Measurements from ENCODE around the gene NRXN2.
A peak's percentile ranks its signal among the peaks of the same experiment; 100 is the strongest.

Gene NRXN2

GRCh38 chr11:64759131-64759721, 36.2 kb upstream of the NRXN2 start:
- DNase-seq (ENCODE audit: low read depth in 2 of 2) = no peak

DNA sequence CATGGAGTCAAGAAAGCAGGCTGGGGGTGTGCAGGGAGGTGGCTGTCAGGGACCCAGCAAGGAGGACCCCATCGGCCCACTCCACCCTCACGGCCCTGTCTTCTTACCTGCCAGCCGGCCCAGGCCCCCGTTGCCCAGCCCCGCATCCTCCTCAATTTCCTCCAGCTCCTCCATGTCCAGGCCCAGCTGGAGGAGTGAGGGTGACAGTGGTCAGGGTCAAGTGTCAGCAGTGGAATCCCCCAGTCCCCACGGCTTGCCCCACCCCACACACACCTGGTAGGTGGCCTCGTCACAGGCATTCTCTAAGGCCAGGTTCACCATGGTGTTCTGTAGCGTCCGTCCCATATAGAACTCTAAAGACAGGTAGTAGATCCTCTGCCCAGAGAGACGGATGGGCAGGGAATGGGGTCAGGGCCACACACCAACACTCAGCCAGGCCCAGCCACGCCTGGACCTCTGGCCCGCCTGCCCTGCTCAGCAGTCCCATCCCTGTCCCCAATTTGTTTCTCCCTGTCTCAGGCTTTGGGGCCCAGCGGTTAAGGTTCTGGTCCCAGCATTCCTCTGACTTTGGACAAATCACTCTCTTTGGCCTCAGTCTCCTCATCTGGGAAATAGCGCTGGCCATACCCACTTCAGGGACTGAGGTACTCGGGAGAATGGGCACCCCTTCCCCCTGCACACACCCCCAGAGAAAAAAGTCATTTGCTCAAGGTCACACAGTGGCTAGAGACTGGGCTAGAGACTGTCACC, 35.5 kb upstream of the NRXN2 start:
- no peak for DNase-seq (ENCODE audit: low read depth in 2 of 2)

- DNase-seq (ENCODE audit: low read depth in 2 of 2) = no peak
Measured at GRCh38 chr11:64757549-64758329, 34.7 kb upstream of the NRXN2 start.

DNA sequence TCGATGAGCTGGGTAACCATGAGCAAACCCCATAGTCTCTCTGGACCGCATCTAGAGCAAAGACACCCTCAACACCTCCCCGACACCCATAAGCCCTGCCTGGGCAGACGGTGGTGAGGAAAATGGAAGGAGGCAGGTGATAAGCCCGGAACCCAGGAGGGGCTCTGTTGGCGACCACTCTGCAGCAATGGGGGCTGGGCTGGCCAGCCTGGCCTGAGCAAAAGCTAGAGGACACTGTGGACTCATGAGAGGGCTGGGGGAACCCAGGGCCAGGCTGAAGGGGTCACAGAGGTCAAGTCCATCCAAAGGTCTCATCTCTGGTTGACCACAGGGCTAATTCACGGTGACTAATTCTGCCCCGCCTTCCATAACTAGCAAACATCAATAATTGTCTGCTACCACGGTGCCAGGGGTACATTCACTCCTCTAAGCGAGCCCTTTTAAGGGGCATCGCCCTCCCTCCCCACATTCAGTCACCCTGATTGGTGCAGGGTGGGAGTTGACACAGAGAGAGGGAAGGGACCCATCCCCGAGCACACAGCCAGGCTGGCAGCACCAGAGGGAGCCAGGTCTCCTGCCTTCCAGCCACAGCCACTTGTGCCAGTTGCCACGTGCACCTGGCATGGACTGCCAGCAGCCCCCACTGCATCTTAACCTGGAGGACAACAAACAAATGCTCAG, 32.8 kb upstream of the NRXN2 start:
- DNase-seq (ENCODE audit: low read depth in 2 of 2) = no peak

- DNase-seq (ENCODE audit: low read depth in 2 of 2) = no peak
Measured at GRCh38 chr11:64754919-64755662, 32.1 kb upstream of the NRXN2 start.

GRCh38 chr11:64754124-64754918, 31.3 kb upstream of the NRXN2 start:
- no peak for DNase-seq (ENCODE audit: low read depth in 2 of 2)

GRCh38 chr11:64753380-64754123, 30.6 kb upstream of the NRXN2 start:
- DNase-seq (ENCODE audit: low read depth in 2 of 2) = no peak

- DNase-seq (ENCODE audit: low read depth in 2 of 2) = no peak
Measured at GRCh38 chr11:64753019-64753379, 30.0 kb upstream of the NRXN2 start.

- DNase-seq (ENCODE audit: low read depth in 2 of 2) = no peak
Measured at GRCh38 chr11:64752175-64752970, 29.4 kb upstream of the NRXN2 start.

DNA sequence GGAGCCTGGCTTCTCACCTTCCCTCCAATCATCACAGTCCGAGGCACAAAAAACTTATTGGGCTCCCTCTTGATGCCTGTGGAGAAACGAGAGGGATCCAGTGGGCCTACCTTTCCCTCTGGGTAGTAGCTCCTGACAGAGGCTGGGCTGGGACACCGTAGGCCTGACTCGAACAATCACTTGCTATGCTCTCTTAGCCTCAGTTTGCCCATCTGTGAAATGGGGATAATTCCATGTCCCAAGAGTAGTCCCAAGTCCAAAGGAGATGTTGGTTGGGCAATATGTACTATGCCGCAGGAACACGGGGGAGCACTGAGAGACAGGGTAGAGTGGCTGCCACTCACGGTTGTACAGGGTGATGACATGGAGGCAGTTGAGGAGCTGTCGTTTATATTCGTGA, 28.6 kb upstream of the NRXN2 start:
- no peak for DNase-seq (ENCODE audit: low read depth in 2 of 2)

- no peak for DNase-seq (ENCODE audit: low read depth in 2 of 2)
Measured at GRCh38 chr11:64751136-64751535, 28.1 kb upstream of the NRXN2 start.

- DNase-seq (ENCODE audit: low read depth in 2 of 2) = no peak
Measured at GRCh38 chr11:64750361-64751054, 27.5 kb upstream of the NRXN2 start.

- no peak for DNase-seq (ENCODE audit: low read depth in 2 of 2)
Measured at GRCh38 chr11:64747961-64748665, 25.1 kb upstream of the NRXN2 start.

- no peak for DNase-seq (ENCODE audit: low read depth in 2 of 2)
Measured at GRCh38 chr11:64746486-64746885, 23.5 kb upstream of the NRXN2 start.

- DNase-seq (ENCODE audit: low read depth in 2 of 2) = peak; percentile 64 to 71
Measured at GRCh38 chr11:64745521-64746328, 22.7 kb upstream of the NRXN2 start.

DNA sequence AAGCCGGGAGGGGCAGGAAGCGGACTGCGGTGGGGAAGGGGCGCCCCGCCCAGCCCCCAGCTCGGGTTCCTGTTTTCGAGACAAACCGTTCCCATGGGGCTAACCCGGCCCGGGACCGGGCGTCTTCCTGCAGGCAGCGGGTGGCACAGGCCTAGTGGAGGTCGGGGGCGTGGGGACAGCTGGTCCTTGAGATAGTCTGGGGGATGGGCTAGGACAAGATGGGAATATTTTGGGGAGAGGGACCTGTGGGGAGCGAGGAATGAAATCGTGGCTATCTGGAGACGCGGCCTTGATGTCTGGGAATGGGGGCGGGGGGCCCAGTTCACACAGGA, 22.2 kb upstream of the NRXN2 start:
- DNase-seq (ENCODE audit: low read depth in 2 of 2) = peak; percentile 42 to 66

DNA sequence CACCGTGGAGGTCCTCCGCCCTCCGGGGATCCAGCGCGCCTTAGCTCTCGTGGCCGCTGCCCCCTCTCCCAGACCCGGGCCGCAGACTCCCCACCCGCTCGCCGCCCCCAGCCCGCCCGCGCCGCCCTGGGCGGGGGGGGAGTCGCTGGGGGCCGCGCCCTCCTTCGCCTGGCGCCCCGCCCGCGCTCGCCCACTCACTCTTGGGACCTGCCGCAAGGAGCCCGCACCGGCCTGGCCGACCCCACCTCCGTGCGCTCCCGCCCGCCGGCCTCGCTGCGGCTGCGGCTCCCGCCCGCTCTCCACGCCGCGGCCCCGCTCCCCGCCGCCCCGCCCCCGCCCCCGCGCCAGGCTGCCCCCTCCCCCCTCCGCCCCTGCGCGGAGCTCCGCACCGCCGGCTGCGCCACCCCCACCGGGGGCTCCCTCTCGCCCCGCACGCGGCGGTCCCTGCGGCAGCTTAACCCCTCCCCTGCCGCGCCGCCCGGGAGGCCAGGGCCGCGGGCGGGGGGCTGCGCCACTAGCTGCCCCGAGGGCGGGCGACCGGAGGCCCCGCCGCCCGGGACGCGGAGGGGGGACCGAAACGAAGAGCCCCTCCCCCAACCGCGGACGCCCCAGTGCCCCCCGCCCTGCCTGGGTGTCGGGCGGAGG, 21.7 kb upstream of the NRXN2 start:
- DNase-seq (ENCODE audit: low read depth in 2 of 2) = peak in 1 of 2 donors; percentile 45

Data from stimulated activated CD8-positive, alpha-beta memory T cell treated with anti-CD3 and anti-CD28 coated beads, Interleukin-7, amount 100 ng/mL, for 4 hours (primary cell).